Thoracic aorta (tissue), 2 donors: ENCODE data around the gene KIF6. TPM values are rescaled to one million over a fixed set of nuclear protein-coding genes. Genes with fewer than 3 reads are reported as not detected.

Experiments
- ATAC-seq: fragments of 150-250 bp; one replicate; pipeline ENCODE4 v1.8.0; 2017; ENCODE audit warnings: low read depth; ENCODE audit not compliant: insufficient number of reproducible peaks, low FRiP score
- DNase-seq: peaks from one replicate; pipeline ENCODE4 v3.0.0-alpha.2; 2020; ENCODE audit warnings: low spot score
- H3K27ac ChIP-seq, 2 donors: fragments of 200-600 bp; sonication (generic); 1 replicate in 1 of 2; 2 replicates in 1 of 2; pipeline ENCODE4 v1.5.1; 2016; ENCODE audit warnings: mild to moderate bottlenecking in 2 of 2, moderate library complexity in 2 of 2
- H3K27me3 ChIP-seq: fragments of 200-600 bp; sonication (generic); replicated peaks from 2 replicates; pipeline ENCODE4 v1.6.0; 2016; ENCODE audit warnings: mild to moderate bottlenecking; ENCODE audit not compliant: insufficient read depth
- H3K36me3 ChIP-seq: fragments of 200-600 bp; sonication (generic); one replicate; pipeline ENCODE4 v1.5.1; 2016
- H3K4me1 ChIP-seq, 2 donors: fragments of 200-600 bp; sonication (generic); 1 replicate in 1 of 2; 2 replicates in 1 of 2; pipeline versions ENCODE4 v1.5.1 to v1.6.0; 2016; ENCODE audit warnings: low read depth in 2 of 2, mild to moderate bottlenecking in 1 of 2; ENCODE audit not compliant: control insufficient read depth in 1 of 2
- H3K4me3 ChIP-seq: fragments of 200-600 bp; sonication (generic); 2 replicates; pipeline ENCODE4 v1.5.1; 2016; ENCODE audit warnings: mild to moderate bottlenecking
- H3K9me3 ChIP-seq: fragments of 200-600 bp; sonication (generic); 2 replicates; pipeline ENCODE4 v1.5.1; 2016
- CTCF ChIP-seq: fragments of 200-600 bp; sonication (generic); IDR thresholded peaks from one replicate; pipeline ENCODE4 v1.5.1; 2019; ENCODE audit warnings: antibody characterized with exemption
- total RNA-seq, 2 donors: library from RNA; depleted of rRNA; stranded (reverse); fragments of >200 nt; gene quantifications; one replicate each; pipeline versions ENCODE4 v1.1.0 to v1.2.3, GENCODE V29; 2016

The KIF6 gene
- total RNA-seq, 2 donors from 2014 or later: not detected

- no peak for DNase-seq
- Histone ChIP-seq H3K27me3 (no peaks in the 10 kb centered on the region), H3K36me3 (no peaks in the 10 kb centered on the region), H3K4me1 (peaks cover 47 to 83% of the 10 kb centered on the region in 2 donors), H3K4me3 (peak overlapping the region; percentile 9), H3K9me3 (no peaks in the 10 kb centered on the region), H3K27ac (peak overlapping the region; percentile 64 to 79)
- peak; percentile 38 for ATAC-seq
- TF ChIP-seq CTCF: no peak
These were observed 385.2 kb downstream of the KIF6 start for GRCh38 chr6:39339868-39340550.

GRCh38 chr6:39339096-39339867 is 385.9 kb downstream of the KIF6 start:
- Histone ChIP-seq H3K27ac (peak overlapping the region; percentile 64 to 79), H3K36me3 (no peaks in the 10 kb centered on the region), H3K9me3 (no peaks in the 10 kb centered on the region), H3K27me3 (no peaks in the 10 kb centered on the region), H3K4me3 (no peak overlapping the region), H3K4me1 (peaks cover 46 to 76% of the 10 kb centered on the region in 2 donors)
- no peak for TF ChIP-seq CTCF
- DNase-seq (no peak), ATAC-seq (no peak)

GRCh38 chr6:39338397-39338796 is 386.8 kb downstream of the KIF6 start:
- Histone ChIP-seq H3K9me3 (no peaks in the 10 kb centered on the region), H3K27ac (no peak overlapping the region), H3K36me3 (no peaks in the 10 kb centered on the region), H3K4me3 (no peak overlapping the region), H3K4me1 (peaks cover 44 to 75% of the 10 kb centered on the region in 2 donors), H3K27me3 (no peaks in the 10 kb centered on the region)
- DNase-seq (no peak), ATAC-seq (no peak)
- no peak for TF ChIP-seq CTCF

GRCh38 chr6:39335780-39336545 is 389.2 kb downstream of the KIF6 start:
- Histone ChIP-seq H3K4me1 (peaks cover 33 to 58% of the 10 kb centered on the region in 2 donors), H3K9me3 (no peaks in the 10 kb centered on the region), H3K27me3 (no peaks in the 10 kb centered on the region), H3K27ac (peak overlapping the region; percentile 37 to 39), H3K36me3 (no peaks in the 10 kb centered on the region), H3K4me3 (no peak overlapping the region)
- DNase-seq: no peak
- ATAC-seq: no peak
- no peak for TF ChIP-seq CTCF
